ENCODE results near the gene CST2.

GRCh38 chr20:23823111-23823510 lies 3.4 kb downstream of the CST2 start:
- TF ChIP-seq CTCF (conservative IDR thresholded peaks at IDR 0.05) (no peak), ZFX (IDR thresholded peaks at IDR 0.05) (no peak)

Data from C4-2B (cell line).